SK-N-SH (cell line): ENCODE data around the gene CXCL10. TPM values are rescaled to one million over a fixed set of nuclear protein-coding genes. Genes with fewer than 3 reads are reported as not detected.

ENCODE experiments used
- CTCF ChIA-PET: fragments of 300-600, 350-600 bp; formaldehyde crosslinking; extraction: SDS; loops from one replicate; lab custom pipeline; 2021; lab: Yijun Ruan, JAX
- POLR2A ChIA-PET: fragments of 350-600 bp; sonication (Branson Sonifier 250); formaldehyde crosslinking; extraction: SDS; loops from one replicate; lab custom pipeline; 2020; ENCODE audit warnings: antibody characterized with exemption, inconsistent platforms; lab: Yijun Ruan, JAX
- DNase-seq: peaks from one replicate; pipeline ENCODE4 v3.0.0; 2012
- H2AFZ ChIP-seq: fragments of 200-600 bp; sonication (generic); 2 replicates; pipeline ENCODE4 v1.8.1; 2016; ENCODE audit warnings: antibody characterized with exemption, mild to moderate bottlenecking, low read depth
- H3F3A ChIP-seq: fragments of 200-600 bp; sonication (generic); replicated peaks from 2 replicates; pipeline ENCODE3; 2016; ENCODE audit warnings: antibody characterized with exemption, mild to moderate bottlenecking; ENCODE audit not compliant: insufficient read depth
- H3K27ac ChIP-seq, 2 experiments: fragments of 200-500 bp in 1 of 2; fragments of 200-600 bp in 1 of 2; sonication (Bioruptor generic) in 1 of 2; sonication (generic), shearing (Covaris generic) in 1 of 2; 2 replicates each; pipeline versions ENCODE4 v1.5.1 to v1.6.1; 2014 to 2016; ENCODE audit warnings: low read depth in 2 of 2, inconsistent platforms in 1 of 2, low read length in 1 of 2, mild to moderate bottlenecking in 1 of 2, mixed read lengths in 1 of 2
- H3K27me3 ChIP-seq: fragments of 200-600 bp; sonication (generic), shearing (Covaris generic); 2 replicates; pipeline ENCODE4 v1.6.1; 2016; ENCODE audit warnings: mixed run types; ENCODE audit not compliant: insufficient read depth
- H3K36me3 ChIP-seq, 2 experiments: fragments of 200-500 bp in 1 of 2; fragments of 200-600 bp in 1 of 2; sonication (Bioruptor generic) in 1 of 2; sonication (generic) in 1 of 2; replicated peaks in 1 of 2; 2 replicates each; pipeline versions ENCODE3 to v1.5.1; 2014 to 2016; ENCODE audit warnings: low read length in 1 of 2, mild to moderate bottlenecking in 1 of 2; ENCODE audit not compliant: insufficient read depth in 2 of 2, control insufficient read depth in 1 of 2
- H3K4me1 ChIP-seq, 2 experiments: fragments of 200-500 bp in 1 of 2; fragments of 200-600 bp in 1 of 2; sonication (Bioruptor generic) in 1 of 2; sonication (generic), shearing (Covaris generic) in 1 of 2; 2 replicates each; pipeline versions ENCODE4 v1.5.1 to v1.6.1; 2014 to 2016; ENCODE audit warnings: low read depth in 1 of 2, low read length in 1 of 2, mixed run types in 1 of 2; ENCODE audit not compliant: insufficient read depth in 2 of 2, control insufficient read depth in 1 of 2
- H3K4me2 ChIP-seq: fragments of 200-600 bp; sonication (generic), shearing (Covaris generic); 2 replicates; pipeline ENCODE4 v1.6.1; 2017; ENCODE audit warnings: mixed run types
- H3K4me3 ChIP-seq, 2 experiments: fragments of 200-500 bp in 1 of 2; fragments of 200-600 bp in 1 of 2; sonication (Bioruptor generic) in 1 of 2; sonication (generic), shearing (Covaris generic) in 1 of 2; 2 replicates each; pipeline versions ENCODE4 v1.5.1 to v1.8.1; 2014 to 2016; ENCODE audit warnings: low read depth in 2 of 2, inconsistent platforms in 1 of 2, low read length in 1 of 2, mild to moderate bottlenecking in 1 of 2, mixed read lengths in 1 of 2, moderate library complexity in 1 of 2
- H3K79me2 ChIP-seq: fragments of 200-600 bp; sonication (generic); 2 replicates; pipeline ENCODE4 v1.8.1; 2017; ENCODE audit warnings: mild to moderate bottlenecking; ENCODE audit not compliant: insufficient read depth
- H3K9ac ChIP-seq: fragments of 200-600 bp; sonication (generic); 2 replicates; pipeline ENCODE4 v1.6.1; 2017; ENCODE audit warnings: mixed run types
- H3K9me2 ChIP-seq: fragments of 200-600 bp; sonication (generic); 2 replicates; pipeline ENCODE4 v1.6.1; 2017; ENCODE audit warnings: mixed run types
- H3K9me3 ChIP-seq: fragments of 200-600 bp; sonication (generic); 2 replicates; pipeline ENCODE4 v1.6.1; 2017; ENCODE audit warnings: mixed run types, mild to moderate bottlenecking, moderate library complexity
- H4K20me1 ChIP-seq: fragments of 200-600 bp; sonication (generic); 2 replicates; pipeline ENCODE4 v1.6.1; 2017; ENCODE audit warnings: mild to moderate bottlenecking, mixed run types; ENCODE audit not compliant: insufficient read depth
- CHD2 ChIP-seq: fragments of 150-350 bp; IDR thresholded peaks from 2 replicates; pipeline ENCODE4 v1.6.1; 2018; ENCODE audit warnings: low read length; ENCODE audit not compliant: partially characterized antibody
- FOXJ3 ChIP-seq: sonication (generic); formaldehyde crosslinking; IDR thresholded peaks from 2 replicates; pipeline ENCODE4 v1.5.1; 2020; ENCODE audit warnings: mild to moderate bottlenecking, missing genetic modification reagents
- FOXM1 ChIP-seq: IDR thresholded peaks from 2 replicates; pipeline ENCODE4 v1.4.0; 2012; ENCODE audit warnings: low read depth, mild to moderate bottlenecking
- GABPA ChIP-seq: IDR thresholded peaks from 2 replicates; pipeline ENCODE4 v1.4.0; 2012; ENCODE audit warnings: low read depth, mild to moderate bottlenecking
- GATA2 ChIP-seq: sonication (generic); formaldehyde crosslinking; IDR thresholded peaks from 2 replicates; pipeline ENCODE4 v1.5.0; 2020; ENCODE audit warnings: mild to moderate bottlenecking, missing genetic modification reagents
- JUND ChIP-seq: IDR thresholded peaks from 2 replicates; pipeline ENCODE4 v1.4.0; 2012
- POLR2AphosphoS5 ChIP-seq: IDR thresholded peaks from 2 replicates; pipeline ENCODE4 v1.6.1; 2012; ENCODE audit warnings: low read depth, low read length
- RAD21 ChIP-seq: IDR thresholded peaks from 2 replicates; pipeline ENCODE4 v1.6.1; 2012; ENCODE audit warnings: mild to moderate bottlenecking, low read length
- RCOR1 ChIP-seq: fragments of 150-350 bp; IDR thresholded peaks from 2 replicates; pipeline ENCODE4 v1.6.1; 2017; ENCODE audit warnings: antibody characterized with exemption, low read length
- SIN3A ChIP-seq: IDR thresholded peaks from 2 replicates; pipeline ENCODE4 v1.6.1; 2012; ENCODE audit warnings: low read depth, mild to moderate bottlenecking, low read length, moderate library complexity, borderline replicate concordance
- SMC3 ChIP-seq: IDR thresholded peaks from 2 replicates; pipeline ENCODE4 v1.6.1; 2012; ENCODE audit warnings: low read depth, low read length, improper control_type of control experiment
- TAF1 ChIP-seq: IDR thresholded peaks from 2 replicates; pipeline ENCODE4 v1.6.1; 2012; ENCODE audit warnings: low read depth, mild to moderate bottlenecking, low read length, moderate library complexity, borderline replicate concordance
- TCF12 ChIP-seq: IDR thresholded peaks from 2 replicates; pipeline ENCODE4 v1.4.0; 2012
- YY1 ChIP-seq: IDR thresholded peaks from 2 replicates; pipeline ENCODE4 v1.4.0; 2012; ENCODE audit warnings: low read depth, mild to moderate bottlenecking
- WGBS: methylation state at CpG from one replicate; pipeline ENCODE4 v1.1.6; 2017; ENCODE audit warnings: low lambda C conversion rate; 5-methylcytosine and 5-hydroxymethylcytosine counted together
- polyA plus RNA-seq, 3 experiments: library from polyadenylated mRNA; depleted of rRNA; stranded (reverse); fragments of >200 nt; gene quantifications; 2 replicates each; pipeline ENCODE4 v1.2.3, GENCODE V29; 2012
- TF ChIP-seq, protein P1 (sequence below): IDR thresholded peaks from 2 replicates; pipeline ENCODE4 v1.4.0; 2012; ENCODE audit warnings: low read depth, borderline replicate concordance
- TF ChIP-seq, protein P2 (sequence below): IDR thresholded peaks from 2 replicates; pipeline ENCODE4 v1.4.0; 2012; ENCODE audit warnings: low read depth
- TF ChIP-seq, protein P3 (sequence below): fragments of 150-350 bp; IDR thresholded peaks from 2 replicates; pipeline ENCODE4 v1.6.1; 2017; ENCODE audit warnings: antibody characterized with exemption, low read length, low read depth, borderline replicate concordance
- TF ChIP-seq, protein P4 (sequence below): IDR thresholded peaks from 2 replicates; pipeline ENCODE4 v1.6.1; 2012; ENCODE audit warnings: mild to moderate bottlenecking, low read depth, low read length, moderate library complexity
- TF ChIP-seq, protein P5 (sequence below): IDR thresholded peaks from 2 replicates; pipeline ENCODE4; 2012

CXCL10 gene
- polyA plus RNA-seq, 1 of the 3 experiments (the other 2 are of a cell fraction), result not detected

DNA sequence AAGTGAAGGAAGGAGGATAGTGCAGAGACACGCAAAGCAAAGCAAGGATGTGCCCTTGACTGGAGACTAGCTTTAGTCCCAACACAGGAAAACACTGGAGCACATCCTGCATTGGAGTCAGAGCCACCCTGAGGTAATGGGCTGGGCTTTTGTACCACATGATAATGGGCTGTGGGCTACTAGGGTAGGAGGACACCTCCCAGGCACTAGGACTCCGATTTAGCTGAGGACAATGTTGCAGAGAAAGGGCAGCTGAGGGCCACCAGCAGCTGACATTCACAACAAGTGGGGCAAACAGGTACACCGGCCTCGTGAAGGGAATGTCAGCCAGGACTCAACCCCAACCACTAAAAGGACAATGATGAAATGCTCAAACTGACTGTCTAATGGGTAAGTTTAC, 42.7 kb downstream of the CXCL10 start:
- Histone ChIP-seq H3K4me1 (peaks cover 0 to 3% of the 10 kb centered on the region in 2 experiments; a peak in 1 of 4 replicates), H3K9me3 (no peaks in the 10 kb centered on the region), H3K27me3 (no peaks in the 10 kb centered on the region), H2AFZ (no peak overlapping the region), H3K36me3 (peaks cover 44 to 58% of the 10 kb centered on the region in 2 experiments), H3K27ac (no peak overlapping the region), H4K20me1 (peaks cover 21% of the 10 kb centered on the region), H3F3A (peaks cover 2% of the 10 kb centered on the region), H3K4me3 (no peak overlapping the region), H3K9ac (no peak overlapping the region), H3K9me2 (no peaks in the 10 kb centered on the region), H3K4me2 (no peak overlapping the region), H3K79me2 (peaks cover 44% of the 10 kb centered on the region)
- ChIA-PET POLR2A (no interaction called here), CTCF (interaction anchor here (1.2 kb wide), 1 partner anchor 15 kb away, joined by 5 read pairs; no protein-coding TSS in a partner anchor)
- 93% methylated on average over 4 of the region's 4 CpGs for WGBS
- TF ChIP-seq TCF12, result no peak
- TF ChIP-seq, protein P1, sequence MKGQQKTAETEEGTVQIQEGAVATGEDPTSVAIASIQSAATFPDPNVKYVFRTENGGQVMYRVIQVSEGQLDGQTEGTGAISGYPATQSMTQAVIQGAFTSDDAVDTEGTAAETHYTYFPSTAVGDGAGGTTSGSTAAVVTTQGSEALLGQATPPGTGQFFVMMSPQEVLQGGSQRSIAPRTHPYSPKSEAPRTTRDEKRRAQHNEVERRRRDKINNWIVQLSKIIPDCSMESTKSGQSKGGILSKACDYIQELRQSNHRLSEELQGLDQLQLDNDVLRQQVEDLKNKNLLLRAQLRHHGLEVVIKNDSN, result no peak
- TF ChIP-seq, protein P2, sequence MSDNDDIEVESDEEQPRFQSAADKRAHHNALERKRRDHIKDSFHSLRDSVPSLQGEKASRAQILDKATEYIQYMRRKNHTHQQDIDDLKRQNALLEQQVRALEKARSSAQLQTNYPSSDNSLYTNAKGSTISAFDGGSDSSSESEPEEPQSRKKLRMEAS, result no peak
- no peak for TF ChIP-seq GATA2
- no peak for TF ChIP-seq POLR2AphosphoS5
- no peak for TF ChIP-seq JUND
- TF ChIP-seq CHD2, result no peak
- TF ChIP-seq, protein P3, sequence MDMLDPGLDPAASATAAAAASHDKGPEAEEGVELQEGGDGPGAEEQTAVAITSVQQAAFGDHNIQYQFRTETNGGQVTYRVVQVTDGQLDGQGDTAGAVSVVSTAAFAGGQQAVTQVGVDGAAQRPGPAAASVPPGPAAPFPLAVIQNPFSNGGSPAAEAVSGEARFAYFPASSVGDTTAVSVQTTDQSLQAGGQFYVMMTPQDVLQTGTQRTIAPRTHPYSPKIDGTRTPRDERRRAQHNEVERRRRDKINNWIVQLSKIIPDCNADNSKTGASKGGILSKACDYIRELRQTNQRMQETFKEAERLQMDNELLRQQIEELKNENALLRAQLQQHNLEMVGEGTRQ, result no peak
- no peak for TF ChIP-seq SIN3A
- TF ChIP-seq GABPA, result no peak
- no peak for TF ChIP-seq TAF1
- no peak for TF ChIP-seq YY1
- TF ChIP-seq, protein P4, sequence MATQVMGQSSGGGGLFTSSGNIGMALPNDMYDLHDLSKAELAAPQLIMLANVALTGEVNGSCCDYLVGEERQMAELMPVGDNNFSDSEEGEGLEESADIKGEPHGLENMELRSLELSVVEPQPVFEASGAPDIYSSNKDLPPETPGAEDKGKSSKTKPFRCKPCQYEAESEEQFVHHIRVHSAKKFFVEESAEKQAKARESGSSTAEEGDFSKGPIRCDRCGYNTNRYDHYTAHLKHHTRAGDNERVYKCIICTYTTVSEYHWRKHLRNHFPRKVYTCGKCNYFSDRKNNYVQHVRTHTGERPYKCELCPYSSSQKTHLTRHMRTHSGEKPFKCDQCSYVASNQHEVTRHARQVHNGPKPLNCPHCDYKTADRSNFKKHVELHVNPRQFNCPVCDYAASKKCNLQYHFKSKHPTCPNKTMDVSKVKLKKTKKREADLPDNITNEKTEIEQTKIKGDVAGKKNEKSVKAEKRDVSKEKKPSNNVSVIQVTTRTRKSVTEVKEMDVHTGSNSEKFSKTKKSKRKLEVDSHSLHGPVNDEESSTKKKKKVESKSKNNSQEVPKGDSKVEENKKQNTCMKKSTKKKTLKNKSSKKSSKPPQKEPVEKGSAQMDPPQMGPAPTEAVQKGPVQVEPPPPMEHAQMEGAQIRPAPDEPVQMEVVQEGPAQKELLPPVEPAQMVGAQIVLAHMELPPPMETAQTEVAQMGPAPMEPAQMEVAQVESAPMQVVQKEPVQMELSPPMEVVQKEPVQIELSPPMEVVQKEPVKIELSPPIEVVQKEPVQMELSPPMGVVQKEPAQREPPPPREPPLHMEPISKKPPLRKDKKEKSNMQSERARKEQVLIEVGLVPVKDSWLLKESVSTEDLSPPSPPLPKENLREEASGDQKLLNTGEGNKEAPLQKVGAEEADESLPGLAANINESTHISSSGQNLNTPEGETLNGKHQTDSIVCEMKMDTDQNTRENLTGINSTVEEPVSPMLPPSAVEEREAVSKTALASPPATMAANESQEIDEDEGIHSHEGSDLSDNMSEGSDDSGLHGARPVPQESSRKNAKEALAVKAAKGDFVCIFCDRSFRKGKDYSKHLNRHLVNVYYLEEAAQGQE, result no peak
- no peak for TF ChIP-seq FOXJ3 (CRISPR knock-in tag)
- no peak for TF ChIP-seq SMC3
- TF ChIP-seq, protein P5, sequence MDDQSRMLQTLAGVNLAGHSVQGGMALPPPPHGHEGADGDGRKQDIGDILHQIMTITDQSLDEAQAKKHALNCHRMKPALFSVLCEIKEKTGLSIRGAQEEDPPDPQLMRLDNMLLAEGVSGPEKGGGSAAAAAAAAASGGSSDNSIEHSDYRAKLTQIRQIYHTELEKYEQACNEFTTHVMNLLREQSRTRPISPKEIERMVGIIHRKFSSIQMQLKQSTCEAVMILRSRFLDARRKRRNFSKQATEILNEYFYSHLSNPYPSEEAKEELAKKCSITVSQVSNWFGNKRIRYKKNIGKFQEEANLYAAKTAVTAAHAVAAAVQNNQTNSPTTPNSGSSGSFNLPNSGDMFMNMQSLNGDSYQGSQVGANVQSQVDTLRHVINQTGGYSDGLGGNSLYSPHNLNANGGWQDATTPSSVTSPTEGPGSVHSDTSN, result no peak
- no peak for TF ChIP-seq RAD21
- no peak for TF ChIP-seq RCOR1
- TF ChIP-seq FOXM1, result no peak
- no peak for DNase-seq
